ENCODE results near the gene PDE5A. TPM values are rescaled to one million over a fixed set of nuclear protein-coding genes. Genes with fewer than 3 reads are reported as not detected.

PDE5A gene
- polyA plus RNA-seq, 3 donors, result 0.80 to 0.82 TPM; not detected in 1

- Mint-ChIP-seq H3K36me3 (no peaks in the 10 kb centered on the region), H3K27ac (no peak overlapping the region), H3K4me3 (no peak overlapping the region), H3K27me3 (ENCODE audit: low read depth in 3 of 3) (no peaks in the 10 kb centered on the region), H3K9me3 (no peaks in the 10 kb centered on the region), H3K4me1 (no peaks in the 10 kb centered on the region)
- WGBS (ENCODE audit: insufficient coverage), result 100% methylated on average over 2 of the region's 4 CpGs
- H4K20me1 ChIP-seq (ENCODE audit: insufficient read depth, low read length), result no peaks in the 10 kb centered on the region
- no peaks in the 10 kb centered on the region for H3K4me1 ChIP-seq (ENCODE audit: control insufficient read depth in 1 of 2, insufficient read depth in 2 of 2, low read length in 2 of 2)
- intact Hi-C loops (cut with micrococcal nuclease), result no loop called here
- DNase-seq, result no peak
- H3K4me3 ChIP-seq (replicated peaks in 1 of 3; ENCODE audit: low read depth in 2 of 3, low read length in 3 of 3), result no peak overlapping the region
- H2AFZ ChIP-seq (ENCODE audit: insufficient read depth, low read depth, low read length, poor library complexity, severe bottlenecking), result no peak overlapping the region
- no peaks in the 10 kb centered on the region for H3K9me3 ChIP-seq (replicated peaks in 1 of 2; ENCODE audit: control insufficient read depth in 1 of 2, insufficient read depth in 1 of 2, low read length in 2 of 2)
- H3K79me2 ChIP-seq (ENCODE audit: insufficient read depth, low read length), result no peaks in the 10 kb centered on the region
- no peaks in the 10 kb centered on the region for H3K36me3 ChIP-seq (replicated peaks in 1 of 2; ENCODE audit: control insufficient read depth in 1 of 2, insufficient read depth in 2 of 2, low read length in 2 of 2)
- H3K4me2 ChIP-seq (replicated peaks; ENCODE audit: extremely low read depth, low read length, poor library complexity, severe bottlenecking), result no peak overlapping the region
- H3K27me3 ChIP-seq (ENCODE audit: control insufficient read depth in 2 of 2, insufficient read depth in 2 of 2, low read length in 2 of 2), result no peaks in the 10 kb centered on the region
- TF ChIP-seq CTCF (IDR thresholded peaks at IDR 0.05), result no peak
- no peak overlapping the region for H3K27ac ChIP-seq (ENCODE audit: low read depth in 1 of 2, low read length in 2 of 2)
- H3K9ac ChIP-seq (ENCODE audit: insufficient read depth, low read length, poor library complexity, severe bottlenecking), result no peak overlapping the region
Measured at GRCh38 chr4:119543779-119544178, 84.8 kb downstream of the PDE5A start.

GRCh38 chr4:119543187-119543586, 85.4 kb downstream of the PDE5A start:
- Histone ChIP-seq H3K79me2 (ENCODE audit: insufficient read depth, low read length) (no peaks in the 10 kb centered on the region), H4K20me1 (ENCODE audit: insufficient read depth, low read length) (no peaks in the 10 kb centered on the region), H3K4me2 (replicated peaks; ENCODE audit: extremely low read depth, low read length, poor library complexity, severe bottlenecking) (no peak overlapping the region), H2AFZ (ENCODE audit: insufficient read depth, low read depth, low read length, poor library complexity, severe bottlenecking) (no peak overlapping the region), H3K4me3 (replicated peaks in 1 of 3; ENCODE audit: low read depth in 2 of 3, low read length in 3 of 3) (no peak overlapping the region), H3K36me3 (replicated peaks in 1 of 2; ENCODE audit: control insufficient read depth in 1 of 2, insufficient read depth in 2 of 2, low read length in 2 of 2) (no peaks in the 10 kb centered on the region), H3K27ac (ENCODE audit: low read depth in 1 of 2, low read length in 2 of 2) (no peak overlapping the region), H3K4me1 (ENCODE audit: control insufficient read depth in 1 of 2, insufficient read depth in 2 of 2, low read length in 2 of 2) (no peaks in the 10 kb centered on the region), H3K27me3 (ENCODE audit: control insufficient read depth in 2 of 2, insufficient read depth in 2 of 2, low read length in 2 of 2) (no peaks in the 10 kb centered on the region), H3K9me3 (replicated peaks in 1 of 2; ENCODE audit: control insufficient read depth in 1 of 2, insufficient read depth in 1 of 2, low read length in 2 of 2) (no peaks in the 10 kb centered on the region), H3K9ac (ENCODE audit: insufficient read depth, low read length, poor library complexity, severe bottlenecking) (no peak overlapping the region)
- Mint-ChIP-seq H3K4me3 (no peak overlapping the region), H3K36me3 (peaks cover 1 to 2% of the 10 kb centered on the region in 2 donors), H3K27me3 (ENCODE audit: low read depth in 3 of 3) (no peaks in the 10 kb centered on the region), H3K4me1 (no peaks in the 10 kb centered on the region), H3K9me3 (no peaks in the 10 kb centered on the region), H3K27ac (no peak overlapping the region)
- no CpG with 5 or more reads among the region's 1 CpG for WGBS (ENCODE audit: insufficient coverage)
- DNase-seq, result no peak
- TF ChIP-seq CTCF (IDR thresholded peaks at IDR 0.05), result no peak
- intact Hi-C loops (cut with micrococcal nuclease), result no loop called here

All from CD14-positive monocyte (primary cell).